ENCODE data around the gene PWWP2B. TPM values are rescaled to one million over a fixed set of nuclear protein-coding genes. Genes with fewer than 3 reads are reported as not detected.
A peak's percentile ranks its signal among the peaks of the same experiment; 100 is the strongest.

Gene PWWP2B
- total and polyA plus RNA-seq, 5 experiments from 2014 or later = 1.2 to 10.2 (median 2.9) TPM

DNA sequence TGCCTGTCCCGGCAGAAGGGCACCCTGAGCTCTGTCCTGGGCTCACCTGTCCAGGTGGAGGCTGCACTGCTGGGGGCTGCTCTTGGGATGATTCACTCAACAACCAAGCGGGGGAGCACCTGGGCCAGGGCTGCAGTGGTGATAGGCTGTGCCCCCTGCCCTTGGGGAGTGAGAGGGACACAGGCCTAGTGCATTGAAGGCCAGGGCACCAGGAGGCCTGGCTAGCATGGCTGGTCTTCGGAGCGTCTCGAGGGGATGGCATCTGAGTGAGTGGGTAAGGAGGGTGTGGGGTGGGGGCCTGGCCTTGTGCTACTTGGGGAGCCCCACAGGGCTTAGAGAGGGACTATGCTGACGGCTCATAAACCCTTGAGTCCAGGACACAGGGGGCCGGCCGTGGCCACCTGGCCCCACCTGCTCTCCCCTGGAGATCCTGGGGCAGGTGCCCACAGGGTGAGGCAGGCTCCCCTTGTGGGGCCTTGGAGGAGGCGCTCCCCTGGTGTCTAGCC, 3.1 kb downstream of the PWWP2B start:
- H3K4me3 Mint-ChIP-seq = peak overlapping the region in 1 of 10 donors; percentile 26
- POLR2A ChIA-PET = interaction anchor here (1.2 kb wide), 1 partner anchor 47 kb away, joined by 5 read pairs; no protein-coding TSS in a partner anchor
- no peaks in the 10 kb centered on the region for H3K27me3 Mint-ChIP-seq
- ATAC-seq (no peak), DNase-seq (peak in 1 of 10 donors; percentile 45)
- H3K36me3 Mint-ChIP-seq = peaks cover 0 to 2% (median under 1%) of the 10 kb centered on the region in 3 donors
- H3K4me1 Mint-ChIP-seq = peaks cover 9 to 41% (median 37%) of the 10 kb centered on the region in 4 donors
- H3K9me3 Mint-ChIP-seq = no peaks in the 10 kb centered on the region
- peak overlapping the region in 7 of 10 donors; percentile 14 to 84 (median 71) for H3K27ac Mint-ChIP-seq

- Mint-ChIP-seq H3K9me3 (no peaks in the 10 kb centered on the region), H3K36me3 (peaks cover 0 to 6% (median 2%) of the 10 kb centered on the region in 3 donors), H3K4me1 (peaks cover 9 to 39% (median 35%) of the 10 kb centered on the region in 4 donors), H3K27me3 (no peaks in the 10 kb centered on the region), H3K4me3 (peak overlapping the region in 3 of 10 donors; percentile 24 to 30 (median 28)), H3K27ac (peak overlapping the region in 4 of 10 donors; percentile 38 to 60 (median 42))
- DNase-seq = peak in 1 of 10 donors; percentile 56
- ATAC-seq = no peak
- POLR2A ChIA-PET = interaction anchor here (0.6 to 1.4 kb wide), 4 partner anchors 9 to 269 kb away, joined by 3 to 5 read pairs (median 4); no protein-coding TSS in a partner anchor
These were observed 3.6 kb downstream of the PWWP2B start for GRCh38 chr10:132400547-132401151.

- Mint-ChIP-seq H3K27me3 (no peaks in the 10 kb centered on the region), H3K9me3 (no peaks in the 10 kb centered on the region), H3K27ac (no peak overlapping the region), H3K36me3 (peaks cover 0 to 10% (median 2%) of the 10 kb centered on the region in 3 donors), H3K4me3 (no peak overlapping the region), H3K4me1 (peaks cover 9 to 42% (median 36%) of the 10 kb centered on the region in 4 donors)
- peak in 1 of 10 donors; percentile 54 for DNase-seq
- ATAC-seq = no peak
- POLR2A ChIA-PET = interaction anchor here (0.6 to 1.4 kb wide), 3 partner anchors 8 to 268 kb away, joined by 3 to 5 read pairs (median 3); no protein-coding TSS in a partner anchor
These were observed 4.6 kb downstream of the PWWP2B start for GRCh38 chr10:132401401-132402118.

- POLR2A ChIA-PET = no interaction called here
- no peak overlapping the region for H3K4me3 Mint-ChIP-seq
- H3K27me3 Mint-ChIP-seq = no peaks in the 10 kb centered on the region
- ATAC-seq (no peak), DNase-seq (peak in 1 of 10 donors; percentile 54)
- no peaks in the 10 kb centered on the region for H3K9me3 Mint-ChIP-seq
- H3K4me1 Mint-ChIP-seq = peaks cover 11 to 42% (median 37%) of the 10 kb centered on the region in 4 donors
- no peak overlapping the region for H3K27ac Mint-ChIP-seq
- peaks cover 0 to 12% (median 2%) of the 10 kb centered on the region in 3 donors for H3K36me3 Mint-ChIP-seq
These were observed 5.8 kb downstream of the PWWP2B start for GRCh38 chr10:132402781-132403241.

GRCh38 chr10:132403511-132404168, 6.6 kb downstream of the PWWP2B start:
- no peak overlapping the region for H3K4me3 Mint-ChIP-seq

DNA sequence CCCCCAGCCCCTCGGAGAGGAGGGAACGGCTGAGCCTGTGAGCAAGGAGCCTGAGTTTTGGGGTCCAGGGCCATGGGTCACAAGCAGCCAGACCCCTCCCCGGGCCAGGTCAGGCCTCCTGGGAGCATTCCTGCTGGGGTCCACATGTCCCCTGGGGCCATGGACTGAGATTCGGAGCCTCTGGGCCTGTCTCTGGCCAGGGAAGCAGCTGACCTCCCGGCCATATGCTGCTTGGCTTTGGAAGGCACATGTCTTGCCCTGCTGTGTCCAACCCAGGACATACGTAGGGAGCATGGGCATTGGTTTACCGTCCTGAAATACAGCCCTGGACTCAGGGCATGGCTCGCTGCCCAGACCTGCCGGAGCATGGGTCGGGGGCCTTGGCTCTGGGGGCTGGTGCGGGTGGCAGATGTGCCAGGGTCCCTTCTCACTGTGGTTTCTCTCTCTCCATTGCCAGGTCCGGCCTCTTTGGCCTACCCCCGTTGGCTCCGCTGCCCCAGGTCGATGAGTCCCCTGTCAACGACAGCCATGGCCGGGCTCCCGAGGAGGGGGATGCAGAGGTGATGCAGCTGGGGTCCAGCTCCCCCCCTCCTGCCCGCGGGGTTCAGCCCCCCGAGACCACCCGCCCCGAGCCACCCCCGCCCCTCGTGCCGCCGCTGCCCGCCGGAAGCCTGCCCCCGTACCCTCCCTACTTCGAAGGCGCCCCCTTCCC, 7.3 kb downstream of the PWWP2B start:
- ATAC-seq (no peak), DNase-seq (no peak)
- Mint-ChIP-seq H3K27ac (peak overlapping the region in 1 of 10 donors; percentile 18), H3K4me1 (peaks cover 11 to 42% (median 33%) of the 10 kb centered on the region in 4 donors), H3K4me3 (no peak overlapping the region), H3K9me3 (no peaks in the 10 kb centered on the region), H3K36me3 (peaks cover 0 to 12% (median 2%) of the 10 kb centered on the region in 3 donors), H3K27me3 (no peaks in the 10 kb centered on the region)
- POLR2A ChIA-PET = no interaction called here

More at GRCh38 chr10:132403511-132404168, 6.6 kb downstream of the PWWP2B start:
- H3K4me1 Mint-ChIP-seq = peaks cover 11 to 44% (median 36%) of the 10 kb centered on the region in 4 donors
- peaks cover 0 to 12% (median 2%) of the 10 kb centered on the region in 3 donors for H3K36me3 Mint-ChIP-seq
- no peak for DNase-seq
- H3K27me3 Mint-ChIP-seq = no peaks in the 10 kb centered on the region
- POLR2A ChIA-PET = no interaction called here
- no peaks in the 10 kb centered on the region for H3K9me3 Mint-ChIP-seq
- no peak for ATAC-seq
- peak overlapping the region in 1 of 10 donors; percentile 80 for H3K27ac Mint-ChIP-seq

DNA sequence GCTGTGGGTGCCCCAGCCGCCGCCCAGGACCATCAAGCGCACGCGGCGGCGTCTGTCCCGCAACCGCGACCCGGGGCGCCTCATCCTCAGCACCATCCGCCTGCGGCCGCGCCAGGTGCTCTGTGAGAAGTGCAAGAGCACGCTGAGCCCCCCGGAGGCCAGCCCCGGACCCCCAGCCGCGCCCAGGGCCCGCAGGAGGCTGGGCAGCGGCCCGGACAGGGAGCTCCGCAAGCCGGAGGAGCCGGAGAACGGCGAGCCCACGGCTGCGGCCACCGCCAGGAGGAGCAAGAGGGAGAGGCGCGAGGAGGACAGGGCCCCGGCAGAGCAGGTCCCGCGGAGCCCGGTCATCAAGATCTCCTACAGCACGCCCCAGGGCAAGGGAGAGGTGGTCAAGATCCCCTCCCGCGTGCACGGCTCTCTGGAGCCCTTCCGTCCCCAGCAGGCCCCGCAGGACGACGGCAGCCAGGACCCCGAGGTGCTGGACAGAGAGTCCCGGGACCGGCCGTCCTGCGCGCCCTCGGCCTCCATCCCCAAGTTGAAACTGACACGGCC, 8.0 kb downstream of the PWWP2B start:
- no peak for ATAC-seq

DNA sequence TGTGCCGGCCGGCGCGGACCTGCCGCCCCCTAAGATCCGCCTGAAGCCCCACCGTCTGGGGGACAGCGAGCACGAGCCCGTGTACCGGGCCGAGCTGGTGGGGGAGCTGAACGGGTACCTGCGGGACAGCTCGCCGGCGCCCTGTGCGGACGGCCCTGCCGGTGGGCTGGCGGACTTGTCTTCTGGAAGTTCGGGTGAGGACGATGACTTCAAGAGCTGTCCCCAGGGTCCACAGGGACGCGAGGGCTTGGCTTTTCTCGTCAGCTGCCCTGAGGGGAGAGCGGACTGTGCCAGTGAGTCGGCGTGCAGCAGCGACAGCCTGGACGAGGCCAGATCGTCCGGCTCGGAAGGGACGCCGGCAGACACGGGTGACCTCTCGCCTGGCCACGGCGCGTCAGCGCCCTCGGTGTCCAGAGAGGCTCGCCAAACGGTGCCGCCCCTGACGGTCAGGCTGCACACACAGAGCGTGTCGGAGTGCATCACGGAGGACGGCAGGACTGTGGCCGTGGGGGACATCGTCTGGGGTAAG, 8.5 kb downstream of the PWWP2B start:
- Mint-ChIP-seq H3K9me3 (no peaks in the 10 kb centered on the region), H3K4me3 (peak overlapping the region in 1 of 10 donors; percentile 66), H3K4me1 (peaks cover 12 to 38% (median 30%) of the 10 kb centered on the region in 4 donors), H3K27me3 (no peaks in the 10 kb centered on the region), H3K27ac (peak overlapping the region in 3 of 10 donors; percentile 50 to 80 (median 73)), H3K36me3 (peaks cover 0 to 12% (median 2%) of the 10 kb centered on the region in 3 donors)
- ATAC-seq (no peak), DNase-seq (no peak)
- POLR2A ChIA-PET = no interaction called here

More for the DNA sequence above, 8.0 kb downstream of the PWWP2B start:
- no peak for DNase-seq
- Mint-ChIP-seq H3K27me3 (no peaks in the 10 kb centered on the region), H3K9me3 (no peaks in the 10 kb centered on the region), H3K4me1 (peaks cover 11 to 39% (median 31%) of the 10 kb centered on the region in 4 donors), H3K36me3 (peaks cover 0 to 12% (median 2%) of the 10 kb centered on the region in 3 donors), H3K27ac (peak overlapping the region in 1 of 10 donors; percentile 80), H3K4me3 (no peak overlapping the region)
- POLR2A ChIA-PET = no interaction called here

- POLR2A ChIA-PET = interaction anchor here (2.6 kb wide), 1 partner anchor 8 kb away, joined by 8 read pairs; no protein-coding TSS in a partner anchor
- Mint-ChIP-seq H3K9me3 (no peaks in the 10 kb centered on the region), H3K36me3 (peaks cover 0 to 12% (median 2%) of the 10 kb centered on the region in 3 donors), H3K27ac (peak overlapping the region in 1 of 10 donors; percentile 22), H3K27me3 (no peaks in the 10 kb centered on the region), H3K4me3 (peak overlapping the region in 1 of 10 donors; percentile 66), H3K4me1 (peaks cover 10 to 36% (median 28%) of the 10 kb centered on the region in 4 donors)
- no peak for DNase-seq
- no peak for ATAC-seq
These were observed 9.2 kb downstream of the PWWP2B start for GRCh38 chr10:132406181-132406580.

DNA sequence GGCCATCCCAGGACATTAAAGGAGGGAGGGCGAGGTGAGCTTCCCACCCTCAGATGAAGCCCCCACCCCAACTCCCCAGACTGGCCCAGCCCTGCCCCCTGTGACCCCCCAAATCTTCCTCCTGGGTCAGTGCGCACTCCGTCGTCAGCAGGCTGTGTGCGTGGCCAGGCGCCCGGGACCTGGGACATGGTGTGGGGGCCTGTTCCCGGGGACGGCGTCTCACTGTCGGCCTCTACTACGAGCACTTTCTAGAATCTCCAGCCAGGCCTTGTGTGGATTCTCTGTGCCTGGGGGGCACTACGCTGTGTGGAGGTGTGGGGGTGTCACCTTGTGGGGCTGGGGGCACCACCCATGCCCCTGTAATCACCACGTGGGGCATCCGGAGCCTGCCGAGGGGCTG, 9.8 kb downstream of the PWWP2B start:
- no peaks in the 10 kb centered on the region for H3K9me3 Mint-ChIP-seq
- peak overlapping the region in 1 of 10 donors; percentile 7 for H3K27ac Mint-ChIP-seq
- H3K4me3 Mint-ChIP-seq = no peak overlapping the region
- POLR2A ChIA-PET = interaction anchor here (2.6 kb wide), 1 partner anchor 9 kb away, joined by 8 read pairs; no protein-coding TSS in a partner anchor
- ATAC-seq (no peak), DNase-seq (no peak)
- H3K36me3 Mint-ChIP-seq = peaks cover 0 to 12% (median 2%) of the 10 kb centered on the region in 3 donors
- peaks cover 10 to 34% (median 28%) of the 10 kb centered on the region in 4 donors for H3K4me1 Mint-ChIP-seq
- no peaks in the 10 kb centered on the region for H3K27me3 Mint-ChIP-seq

DNA sequence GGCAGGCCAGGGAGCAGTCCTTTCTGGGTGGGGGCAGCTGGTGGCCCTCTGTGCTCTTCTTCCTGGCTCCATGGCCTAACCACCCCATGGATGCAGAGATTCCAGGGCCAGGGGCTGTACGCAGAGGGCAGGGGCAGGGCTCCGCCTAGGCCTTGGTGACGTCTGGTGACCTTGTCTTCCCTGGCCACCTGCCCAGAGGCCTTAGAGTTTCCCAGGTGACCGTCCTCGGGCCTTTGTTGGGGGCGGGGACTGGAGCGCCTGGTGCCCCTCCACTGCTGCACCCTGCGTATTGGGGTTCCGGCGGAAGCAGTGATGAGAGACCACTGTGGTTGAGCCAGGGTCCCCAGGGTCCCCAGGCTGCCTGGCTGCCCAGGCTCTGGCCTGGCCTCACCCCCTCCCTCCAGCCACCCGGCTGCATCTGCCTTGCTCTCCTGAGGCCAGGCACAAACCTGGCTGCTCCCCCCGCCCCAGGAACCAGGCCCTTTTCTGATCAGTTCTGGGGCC, 10.3 kb downstream of the PWWP2B start:
- peaks cover 0 to 12% (median 2%) of the 10 kb centered on the region in 3 donors for H3K36me3 Mint-ChIP-seq
- POLR2A ChIA-PET = interaction anchor here (2.6 kb wide), 1 partner anchor 9 kb away, joined by 8 read pairs; no protein-coding TSS in a partner anchor
- DNase-seq (no peak), ATAC-seq (peak in 1 of 2 donors; percentile 12)
- H3K27me3 Mint-ChIP-seq = no peaks in the 10 kb centered on the region
- H3K27ac Mint-ChIP-seq = peak overlapping the region in 6 of 10 donors; percentile 9 to 83 (median 74)
- peaks cover 12 to 31% (median 28%) of the 10 kb centered on the region in 4 donors for H3K4me1 Mint-ChIP-seq
- peak overlapping the region in 8 of 10 donors; percentile 44 to 80 (median 64) for H3K4me3 Mint-ChIP-seq
- no peaks in the 10 kb centered on the region for H3K9me3 Mint-ChIP-seq
